ENCODE results near the gene ARHGAP15.

The ARHGAP15 gene

GRCh38 chr2:143163499-143163898, 34.3 kb downstream of the ARHGAP15 start:
- FAIRE-seq = no peak
- DNase-seq (ENCODE audit: insufficient read length, low spot score) = no peak

GRCh38 chr2:143165291-143165690, 36.1 kb downstream of the ARHGAP15 start:
- FAIRE-seq (no peak), DNase-seq (ENCODE audit: insufficient read length, low spot score) (no peak)

- FAIRE-seq (no peak), DNase-seq (ENCODE audit: insufficient read length, low spot score) (no peak)
Observed at GRCh38 chr2:143169105-143169504, 39.9 kb downstream of the ARHGAP15 start.

- FAIRE-seq (no peak), DNase-seq (ENCODE audit: insufficient read length, low spot score) (peak; percentile 10)
Observed at GRCh38 chr2:143171817-143172216, 42.6 kb downstream of the ARHGAP15 start.

- FAIRE-seq (no peak), DNase-seq (ENCODE audit: insufficient read length, low spot score) (no peak)
Observed at GRCh38 chr2:143175438-143175837, 46.2 kb downstream of the ARHGAP15 start.

- no peak for DNase-seq (ENCODE audit: insufficient read length, low spot score)
- FAIRE-seq = no peak
Observed at GRCh38 chr2:143176606-143177005, 47.4 kb downstream of the ARHGAP15 start.

- FAIRE-seq = no peak
- peak; percentile 6 for DNase-seq (ENCODE audit: insufficient read length, low spot score)
Observed at GRCh38 chr2:143177096-143177786, 48.0 kb downstream of the ARHGAP15 start.

- FAIRE-seq (no peak), DNase-seq (ENCODE audit: insufficient read length, low spot score) (no peak)
Observed at GRCh38 chr2:143181494-143181893, 52.3 kb downstream of the ARHGAP15 start.

GRCh38 chr2:143182649-143183048, 53.4 kb downstream of the ARHGAP15 start:
- FAIRE-seq (no peak), DNase-seq (ENCODE audit: insufficient read length, low spot score) (no peak)

- peak; percentile 49 for FAIRE-seq
- no peak for DNase-seq (ENCODE audit: insufficient read length, low spot score)
Observed at GRCh38 chr2:143183804-143184463, 54.7 kb downstream of the ARHGAP15 start.

- no peak for DNase-seq (ENCODE audit: insufficient read length, low spot score)
- no peak for FAIRE-seq
Observed at GRCh38 chr2:143186876-143187275, 57.7 kb downstream of the ARHGAP15 start.

- FAIRE-seq (no peak), DNase-seq (ENCODE audit: insufficient read length, low spot score) (no peak)
Observed at GRCh38 chr2:143190431-143190830, 61.2 kb downstream of the ARHGAP15 start.

GRCh38 chr2:143192106-143192505, 62.9 kb downstream of the ARHGAP15 start:
- no peak for DNase-seq (ENCODE audit: insufficient read length, low spot score)

GRCh38 chr2:143192716-143193115, 63.5 kb downstream of the ARHGAP15 start:
- DNase-seq (ENCODE audit: insufficient read length, low spot score) = no peak
- no peak for FAIRE-seq

More at GRCh38 chr2:143192106-143192505, 62.9 kb downstream of the ARHGAP15 start:
- no peak for FAIRE-seq

GRCh38 chr2:143193121-143193520, 63.9 kb downstream of the ARHGAP15 start:
- DNase-seq (ENCODE audit: insufficient read length, low spot score) = no peak
- no peak for FAIRE-seq

GRCh38 chr2:143195511-143195910, 66.3 kb downstream of the ARHGAP15 start:
- FAIRE-seq (no peak), DNase-seq (ENCODE audit: insufficient read length, low spot score) (no peak)

- FAIRE-seq = no peak
Observed at GRCh38 chr2:143204062-143204461, 74.8 kb downstream of the ARHGAP15 start.

GRCh38 chr2:143205106-143205764, 76.0 kb downstream of the ARHGAP15 start:
- DNase-seq (ENCODE audit: insufficient read length, low spot score) = peak; percentile 3

More at GRCh38 chr2:143204062-143204461, 74.8 kb downstream of the ARHGAP15 start:
- no peak for DNase-seq (ENCODE audit: insufficient read length, low spot score)

GRCh38 chr2:143209570-143210445, 80.6 kb downstream of the ARHGAP15 start:
- DNase-seq (ENCODE audit: insufficient read length, low spot score) (no peak), FAIRE-seq (no peak)

More at GRCh38 chr2:143205106-143205764, 76.0 kb downstream of the ARHGAP15 start:
- no peak for FAIRE-seq

GRCh38 chr2:143210446-143210819, 81.2 kb downstream of the ARHGAP15 start:
- FAIRE-seq (no peak), DNase-seq (ENCODE audit: insufficient read length, low spot score) (no peak)
